Inferior parietal cortex (tissue), 1 donor: ENCODE data around the gene VAC14.

Experiments
- DNase-seq: peaks from one replicate; pipeline ENCODE4 v3.0.0-alpha.2; 2016; ENCODE audit errors: extremely low spot score

The VAC14 gene

DNA sequence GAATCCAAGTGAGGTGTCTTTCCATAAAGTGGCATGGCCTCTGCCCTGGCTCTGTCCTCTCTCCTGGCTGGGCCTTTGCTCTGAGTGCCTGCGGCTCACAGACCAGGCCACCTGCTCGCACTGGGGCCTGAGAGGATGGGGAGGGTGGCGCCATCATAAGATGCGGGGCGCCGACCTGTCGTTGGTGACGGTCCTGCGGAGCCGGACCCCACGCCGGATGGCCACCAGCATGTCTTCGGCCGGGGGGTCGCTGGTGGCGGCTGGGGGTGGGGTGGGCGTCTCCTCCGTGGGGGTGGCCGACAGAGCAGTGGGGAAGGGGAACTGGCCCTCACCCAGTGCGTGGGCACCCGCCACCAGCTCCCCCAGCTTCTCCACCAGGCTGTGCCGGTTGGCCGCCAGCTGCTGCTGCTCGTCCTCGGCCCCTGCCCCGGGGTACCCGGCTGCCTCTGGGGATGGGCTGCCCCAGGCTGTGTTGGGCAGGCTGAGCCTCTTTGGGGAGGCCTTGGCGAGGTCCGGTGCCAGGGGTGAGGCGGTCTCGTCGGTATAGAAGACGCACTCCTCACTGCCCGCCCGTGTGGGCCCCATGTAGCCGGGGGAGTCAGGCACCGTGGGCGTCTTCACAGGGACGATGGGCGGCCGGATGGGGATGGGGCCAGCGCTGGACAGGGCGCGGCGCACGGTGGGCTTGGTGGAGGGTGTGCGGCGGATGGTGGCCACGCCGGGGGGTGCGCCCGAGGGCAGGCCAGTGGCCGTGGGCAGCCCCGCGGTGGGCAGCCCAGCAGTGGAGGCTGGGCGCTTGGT, 137.2 kb downstream of the VAC14 start:
- no peak for DNase-seq

GRCh38 chr16:70662991-70663523, 137.9 kb downstream of the VAC14 start:
- DNase-seq, result no peak

- no peak for DNase-seq
These were observed 138.9 kb downstream of the VAC14 start for GRCh38 chr16:70661918-70662641.

DNA sequence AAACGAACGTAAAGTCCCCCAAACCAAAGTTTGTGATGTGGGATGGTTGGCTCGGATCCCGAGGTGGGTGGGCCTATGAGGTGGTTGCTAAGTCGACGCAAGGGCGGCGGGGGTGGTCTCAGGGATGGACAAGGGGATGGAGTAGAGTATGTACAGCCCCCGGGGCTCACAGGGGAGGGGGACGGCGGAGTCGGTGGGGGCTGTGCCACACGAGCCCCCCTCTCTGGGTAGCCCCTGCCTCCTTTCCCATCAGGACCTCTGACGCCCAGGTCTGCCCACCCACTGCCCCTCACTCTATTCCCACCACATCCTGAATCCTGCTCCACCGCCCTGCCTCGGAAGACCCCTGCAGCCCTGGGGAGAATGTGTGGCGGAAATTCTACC, 139.4 kb downstream of the VAC14 start:
- DNase-seq, result no peak

GRCh38 chr16:70660672-70661350, 140.1 kb downstream of the VAC14 start:
- no peak for DNase-seq

- no peak for DNase-seq
These were observed 140.8 kb downstream of the VAC14 start for GRCh38 chr16:70659953-70660671.

GRCh38 chr16:70659546-70659945, 141.4 kb downstream of the VAC14 start:
- no peak for DNase-seq

- DNase-seq, result no peak
These were observed 142.0 kb downstream of the VAC14 start for GRCh38 chr16:70658921-70659320.

GRCh38 chr16:70657956-70658355, 143.0 kb downstream of the VAC14 start:
- no peak for DNase-seq

GRCh38 chr16:70656712-70657263, 144.2 kb downstream of the VAC14 start:
- DNase-seq, result no peak

DNA sequence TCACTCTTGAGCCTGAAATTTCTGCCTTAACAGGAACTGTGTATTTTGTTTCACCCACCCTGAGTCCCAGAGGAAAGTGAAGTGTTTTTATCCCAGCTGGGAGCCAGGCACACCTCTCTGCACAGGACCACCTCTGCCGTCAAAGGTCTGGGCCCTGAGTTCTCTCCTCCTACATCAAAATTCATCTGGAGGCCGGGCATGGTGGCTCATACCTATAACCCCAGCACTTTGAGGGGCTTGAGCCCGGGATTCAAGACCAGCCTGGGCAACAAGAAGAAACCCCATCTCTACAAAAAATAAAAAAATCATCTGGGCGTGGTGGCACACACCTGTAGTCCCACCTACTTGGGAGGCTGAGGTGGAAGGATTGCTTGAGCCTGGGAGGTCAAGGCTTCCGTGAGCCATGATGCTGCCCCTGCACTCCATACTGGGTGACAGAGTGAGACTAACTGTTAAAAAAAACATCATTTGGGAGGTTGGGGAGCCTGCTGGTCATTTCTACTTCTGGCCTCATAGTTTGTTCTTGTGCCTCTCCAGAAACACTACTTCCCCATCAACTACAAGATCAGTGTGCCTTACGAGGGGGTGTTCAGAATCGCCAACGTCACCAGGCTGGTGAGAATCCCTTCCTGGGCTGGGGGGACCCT, 144.8 kb downstream of the VAC14 start:
- DNase-seq, result no peak

GRCh38 chr16:70653809-70654771, 146.9 kb downstream of the VAC14 start:
- DNase-seq, result peak; percentile 95

DNA sequence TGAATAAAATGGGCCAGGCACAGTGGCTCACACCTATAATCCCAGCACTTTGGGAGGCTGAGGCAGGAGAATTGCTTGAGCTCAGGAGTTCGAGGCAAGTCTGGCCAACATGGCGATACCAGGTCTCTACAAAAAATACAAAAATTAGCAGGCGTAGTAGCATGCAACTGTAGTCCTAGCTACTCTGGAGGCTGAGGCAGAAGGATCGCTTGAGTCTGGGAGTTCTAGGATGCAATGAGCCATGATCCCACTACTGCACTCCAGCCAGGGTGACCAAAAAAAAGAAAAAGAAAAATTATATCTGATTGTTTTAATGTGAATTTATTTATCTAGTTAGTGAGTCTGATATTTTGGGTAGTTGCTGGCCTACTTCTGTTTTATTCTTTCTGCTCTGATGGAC, 147.6 kb downstream of the VAC14 start:
- no peak for DNase-seq

GRCh38 chr16:70652322-70652721, 148.6 kb downstream of the VAC14 start:
- DNase-seq, result no peak

DNA sequence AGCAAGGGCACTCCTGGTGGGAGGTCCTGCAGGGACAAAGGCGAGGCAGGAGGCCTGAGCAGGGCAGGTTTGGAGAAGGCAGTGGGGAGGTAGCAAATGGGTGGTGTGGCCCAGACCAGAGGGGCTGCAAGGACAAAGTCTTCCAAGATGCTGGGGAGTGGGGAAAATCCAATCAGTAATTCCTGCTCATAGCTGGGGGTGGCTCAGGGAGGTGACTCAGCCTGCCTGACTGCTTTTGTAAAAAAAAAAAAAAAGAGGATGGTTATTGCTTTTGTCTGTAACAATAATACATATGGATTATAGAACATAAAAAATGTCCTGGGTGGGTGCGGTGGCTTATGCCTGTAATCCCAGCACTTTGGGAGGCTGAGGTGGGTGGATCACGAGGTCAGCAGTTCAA, 149.4 kb downstream of the VAC14 start:
- no peak for DNase-seq

- no peak for DNase-seq
These were observed 150.7 kb downstream of the VAC14 start for GRCh38 chr16:70650216-70650615.

DNA sequence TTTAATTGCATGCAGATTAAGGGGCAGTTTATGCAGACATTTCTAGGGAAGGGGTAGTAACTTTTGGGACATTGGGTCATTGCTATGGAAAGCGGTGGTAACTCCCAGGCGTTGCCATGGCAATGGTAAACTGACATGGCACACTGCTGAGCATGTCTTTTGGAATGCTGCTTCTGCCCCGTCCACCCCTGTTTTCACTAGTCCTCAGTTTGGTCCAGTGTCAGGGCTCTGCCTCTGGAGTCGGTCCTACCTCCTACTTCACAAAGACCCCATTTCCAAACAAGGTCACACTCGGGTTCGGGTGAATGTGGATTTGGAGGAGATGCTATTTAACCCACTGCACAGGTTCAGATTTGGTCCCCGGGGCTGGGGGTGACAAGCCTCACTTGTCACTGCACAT, 151.7 kb downstream of the VAC14 start:
- no peak for DNase-seq

- DNase-seq, result no peak
These were observed 152.4 kb downstream of the VAC14 start for GRCh38 chr16:70648606-70649005.

DNA sequence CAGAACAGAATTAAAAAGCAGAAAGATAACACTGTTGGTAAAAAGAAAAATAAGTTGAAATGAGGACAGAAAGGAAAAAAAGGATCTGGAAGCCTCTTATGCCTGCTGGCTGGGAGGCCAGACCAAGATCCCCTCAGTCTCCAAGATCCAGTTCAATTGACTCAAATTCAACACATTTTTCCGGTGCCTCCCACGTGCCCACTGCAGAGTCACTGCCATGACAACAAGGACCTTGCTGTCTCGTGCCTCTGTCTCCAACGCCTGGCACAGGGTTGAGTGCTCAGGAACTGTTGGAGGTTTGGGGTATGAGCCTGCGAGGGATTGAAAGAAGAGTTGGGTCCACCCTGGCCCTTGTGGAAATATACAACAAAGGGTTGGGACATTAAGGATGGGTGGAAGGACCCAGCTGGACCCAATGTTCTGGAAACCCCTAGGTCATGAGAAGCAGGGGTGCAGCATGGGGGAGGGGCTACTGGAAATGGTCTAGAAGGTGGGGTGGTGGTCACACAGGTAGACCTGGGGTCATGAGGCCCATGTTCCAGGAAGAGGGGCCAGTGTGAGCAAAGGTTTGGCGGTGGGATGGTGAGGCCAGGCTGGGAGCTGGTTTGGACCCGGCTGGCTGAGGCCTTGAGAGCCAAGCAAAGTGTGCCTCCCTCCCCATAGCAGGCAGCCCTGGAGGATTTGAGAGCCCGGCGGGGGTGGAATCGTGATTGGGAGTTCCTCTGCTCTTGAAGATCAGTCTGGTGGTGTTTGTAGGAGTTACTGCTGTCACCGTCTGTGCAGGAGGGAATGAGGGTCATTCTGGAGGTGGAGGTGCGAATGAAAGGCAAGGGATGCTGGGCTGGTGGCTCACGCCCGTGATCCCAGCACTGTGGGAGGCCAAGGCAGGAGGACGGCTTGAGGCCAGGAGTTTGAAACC, 153.3 kb downstream of the VAC14 start:
- no peak for DNase-seq
